ENCODE results near the gene FBXO3.
"Not testable (repeated sequence)": the region's sequence is repeated elsewhere in the genome, so short reads cannot be mapped to it uniquely, and the experiment has no call there.

The FBXO3 gene

DNA sequence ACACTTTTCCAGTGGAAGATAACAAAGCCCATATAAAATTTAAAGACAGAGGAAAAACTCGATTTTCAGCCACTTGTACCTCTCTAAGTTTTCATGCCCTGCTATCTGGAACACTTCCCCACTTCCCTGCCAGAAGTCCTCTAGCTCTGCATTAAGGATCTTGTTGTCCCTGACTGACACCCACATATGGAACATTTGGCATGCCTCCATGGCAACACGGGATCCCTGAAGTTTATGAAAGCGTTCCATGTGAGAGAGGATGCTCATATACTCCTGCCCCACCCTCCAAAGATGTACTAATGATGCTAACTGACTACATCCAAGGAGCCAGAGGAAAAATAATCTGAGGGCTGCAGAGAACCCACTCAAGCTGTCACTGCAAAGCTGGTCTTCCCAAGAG lies 64.9 kb downstream of the FBXO3 start:
- DNase-seq, result no peak
- H3K27ac Mint-ChIP-seq, result no peak overlapping the region
- no peaks in the 10 kb centered on the region for H3K27me3 Mint-ChIP-seq
- H3K36me3 Mint-ChIP-seq, result peaks cover 11% of the 10 kb centered on the region
- no peak overlapping the region for H3K4me3 Mint-ChIP-seq
- CTCF ChIA-PET, result no interaction called here
- no peaks in the 10 kb centered on the region for H3K9me3 Mint-ChIP-seq
- peaks cover 14% of the 10 kb centered on the region for H3K4me1 Mint-ChIP-seq

GRCh38 chr11:33708985-33709384 lies 65.3 kb downstream of the FBXO3 start:
- Mint-ChIP-seq H3K9me3 (no peaks in the 10 kb centered on the region), H3K36me3 (peaks cover 11% of the 10 kb centered on the region), H3K4me1 (peaks cover 14% of the 10 kb centered on the region), H3K27me3 (no peaks in the 10 kb centered on the region), H3K4me3 (no peak overlapping the region), H3K27ac (no peak overlapping the region)
- DNase-seq, result no peak
- CTCF ChIA-PET, result interaction anchor here (0.6 kb wide), 1 partner anchor 109 kb away, joined by 3 read pairs; no protein-coding TSS in a partner anchor

DNA sequence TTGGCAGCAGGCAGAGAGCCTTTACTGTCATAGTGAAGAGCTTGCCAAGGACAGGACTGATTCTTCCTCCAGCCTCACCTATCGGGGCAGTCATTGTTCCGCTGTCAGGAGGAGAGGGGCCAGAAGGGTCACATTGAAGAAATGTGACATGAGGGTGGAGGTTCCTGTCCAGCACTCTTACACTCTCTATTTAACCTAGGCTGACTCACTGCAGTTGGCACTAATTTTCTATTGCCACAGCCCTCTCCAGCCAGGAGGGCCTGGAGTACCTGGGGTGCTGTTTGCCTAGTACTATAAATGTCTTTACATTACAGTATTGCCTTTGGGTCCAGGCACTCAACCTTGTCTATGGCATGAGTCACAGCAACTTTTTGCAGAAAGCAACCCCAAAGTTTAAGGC lies 66.5 kb downstream of the FBXO3 start:
- not testable (repeated sequence) for H3K9me3 Mint-ChIP-seq, H3K4me3 Mint-ChIP-seq, DNase-seq, H3K27me3 Mint-ChIP-seq, H3K27ac Mint-ChIP-seq
- CTCF ChIA-PET, result interaction anchor here (1.4 to 1.6 kb wide), 2 partner anchors 8 to 19 kb away, joined by 4 to 8 read pairs; no protein-coding TSS in a partner anchor
- Mint-ChIP-seq H3K4me1 (peaks cover 14% of the 10 kb centered on the region), H3K36me3 (peaks cover 11% of the 10 kb centered on the region)

DNA sequence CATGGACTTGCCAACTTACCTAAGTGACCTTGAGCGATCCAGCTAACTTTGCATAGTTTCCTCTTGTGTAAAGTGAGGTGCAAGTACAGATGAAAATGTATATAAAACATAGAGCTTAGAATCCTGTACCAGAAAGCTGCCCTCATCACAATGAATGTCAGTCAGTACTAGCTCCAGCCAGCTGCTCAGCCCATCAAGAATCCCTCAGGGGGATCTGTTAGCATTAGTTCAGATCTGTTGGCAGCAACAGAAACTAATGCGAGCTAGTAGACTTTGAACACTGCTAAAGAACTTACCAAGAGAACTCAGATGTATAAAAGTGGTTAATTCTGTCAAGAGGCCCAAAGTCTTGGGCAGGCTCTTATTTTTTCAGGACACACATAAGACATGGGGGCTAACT lies 67.4 kb downstream of the FBXO3 start:
- H3K27me3 Mint-ChIP-seq, result no peaks in the 10 kb centered on the region
- H3K4me1 Mint-ChIP-seq, result peaks cover 14% of the 10 kb centered on the region
- no peak overlapping the region for H3K27ac Mint-ChIP-seq
- CTCF ChIA-PET, result interaction anchor here (1.4 to 1.7 kb wide), 3 partner anchors 9 to 20 kb away, joined by 4 to 8 read pairs (median 4); no protein-coding TSS in a partner anchor
- peaks cover 11% of the 10 kb centered on the region for H3K36me3 Mint-ChIP-seq
- no peak for DNase-seq
- H3K4me3 Mint-ChIP-seq, result no peak overlapping the region
- H3K9me3 Mint-ChIP-seq, result no peaks in the 10 kb centered on the region

- Mint-ChIP-seq H3K27me3 (no peaks in the 10 kb centered on the region), H3K4me3 (no peak overlapping the region), H3K4me1 (peaks cover 16% of the 10 kb centered on the region), H3K36me3 (peaks cover 11% of the 10 kb centered on the region), H3K27ac (peak overlapping the region; percentile 70), H3K9me3 (no peaks in the 10 kb centered on the region)
- no peak for DNase-seq
- CTCF ChIA-PET, result interaction anchor here (1.4 to 1.7 kb wide), 3 partner anchors 9 to 21 kb away, joined by 4 to 8 read pairs (median 4); no protein-coding TSS in a partner anchor
Observed at GRCh38 chr11:33706546-33706945, 67.8 kb downstream of the FBXO3 start.

GRCh38 chr11:33704240-33705002 lies 69.9 kb downstream of the FBXO3 start:
- Mint-ChIP-seq H3K36me3 (peaks cover 11% of the 10 kb centered on the region), H3K27me3 (peaks cover 11% of the 10 kb centered on the region), H3K4me3 (no peak overlapping the region), H3K4me1 (peaks cover 29% of the 10 kb centered on the region), H3K27ac (no peak overlapping the region), H3K9me3 (no peaks in the 10 kb centered on the region)
- CTCF ChIA-PET, result no interaction called here
- DNase-seq, result no peak

- no peaks in the 10 kb centered on the region for H3K9me3 Mint-ChIP-seq
Observed at GRCh38 chr11:33703788-33704187, 70.5 kb downstream of the FBXO3 start.

DNA sequence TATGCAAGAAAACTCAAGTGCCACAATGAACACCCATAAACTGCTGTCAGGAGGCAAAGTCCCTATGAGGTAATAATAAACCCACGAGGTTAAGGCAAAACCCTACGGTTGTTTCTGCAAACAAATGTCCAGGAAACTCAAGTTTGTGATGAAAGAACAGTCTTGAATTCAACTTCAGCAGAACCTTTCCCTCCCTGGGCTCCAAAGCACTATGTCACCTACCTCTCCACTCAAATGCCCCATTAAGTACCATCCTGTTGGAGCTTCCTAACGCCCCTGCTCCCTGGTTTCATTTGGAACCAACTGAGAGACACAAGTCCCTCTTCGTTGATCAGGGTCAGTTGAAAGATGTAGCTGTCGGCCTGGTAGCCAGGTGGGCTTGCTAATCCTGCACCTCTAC lies 71.1 kb downstream of the FBXO3 start:
- Mint-ChIP-seq H3K27me3 (peaks cover 19% of the 10 kb centered on the region), H3K27ac (no peak overlapping the region), H3K4me3 (no peak overlapping the region), H3K36me3 (peaks cover 4% of the 10 kb centered on the region), H3K4me1 (peaks cover 31% of the 10 kb centered on the region), H3K9me3 (no peaks in the 10 kb centered on the region)
- DNase-seq, result no peak
- CTCF ChIA-PET, result no interaction called here

More at GRCh38 chr11:33703788-33704187, 70.5 kb downstream of the FBXO3 start:
- CTCF ChIA-PET, result no interaction called here
- Mint-ChIP-seq H3K4me3 (no peak overlapping the region), H3K27me3 (peaks cover 14% of the 10 kb centered on the region), H3K36me3 (peaks cover 7% of the 10 kb centered on the region), H3K4me1 (peaks cover 31% of the 10 kb centered on the region), H3K27ac (no peak overlapping the region)
- DNase-seq, result no peak

DNA sequence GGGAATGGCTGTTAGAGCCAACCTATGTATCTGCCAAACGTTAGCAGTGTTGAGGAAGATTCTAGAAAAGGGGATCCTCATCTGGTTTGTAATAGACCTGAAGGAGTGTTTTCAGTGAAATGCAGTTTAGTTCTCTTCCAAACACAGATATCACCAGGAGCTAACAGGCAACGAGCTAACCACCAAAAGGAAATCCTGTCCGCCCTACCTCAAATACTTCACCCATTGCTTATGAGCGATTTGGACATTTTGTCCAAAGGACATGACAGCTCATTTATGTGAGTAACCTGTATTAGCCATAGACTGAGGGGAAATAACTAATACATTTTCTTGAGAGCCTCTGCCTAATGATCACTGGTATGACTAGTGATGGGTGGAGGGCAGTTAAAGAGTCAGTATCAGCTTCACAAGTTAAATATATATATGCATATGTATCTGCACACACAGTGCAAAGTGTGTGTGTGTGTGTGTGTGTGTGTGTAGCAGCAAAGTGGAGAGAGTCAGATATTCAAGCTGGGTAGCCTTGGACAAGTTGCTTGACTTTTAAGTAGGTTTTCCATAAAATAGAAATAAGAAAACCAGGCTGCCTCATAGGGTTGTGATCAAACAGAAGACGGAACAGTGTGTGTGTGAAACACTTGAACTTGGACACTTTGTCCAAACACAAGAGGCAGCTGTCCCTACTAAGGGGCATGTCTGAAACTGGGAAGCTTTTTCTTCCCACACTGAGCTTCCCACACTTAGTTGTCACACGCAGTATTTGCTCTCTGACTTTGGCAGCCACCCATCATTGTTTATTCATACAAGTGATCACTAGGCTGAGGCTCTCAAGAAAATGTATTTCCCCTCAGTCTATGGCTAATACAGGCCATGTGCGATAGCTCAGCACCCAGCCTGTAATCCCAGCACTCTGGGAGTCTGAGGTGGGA lies 72.8 kb downstream of the FBXO3 start:
- H3K9me3 Mint-ChIP-seq, result no peaks in the 10 kb centered on the region
- H3K4me3 Mint-ChIP-seq, result peak overlapping the region; percentile 78
- H3K27me3 Mint-ChIP-seq, result peaks cover 36% of the 10 kb centered on the region
- H3K36me3 Mint-ChIP-seq, result peaks cover 2% of the 10 kb centered on the region
- peak overlapping the region; percentile 86 for H3K27ac Mint-ChIP-seq
- no peak for DNase-seq
- peaks cover 30% of the 10 kb centered on the region for H3K4me1 Mint-ChIP-seq
- CTCF ChIA-PET, result interaction anchor here (1.5 to 1.8 kb wide), 2 partner anchors 14 to 41 kb away, joined by 4 to 8 read pairs; no protein-coding TSS in a partner anchor

- CTCF ChIA-PET, result interaction anchor here (1.1 to 1.8 kb wide), 2 partner anchors 9 to 15 kb away, joined by 3 to 8 read pairs; no protein-coding TSS in a partner anchor
- Mint-ChIP-seq H3K27me3 (peaks cover 45% of the 10 kb centered on the region), H3K4me1 (peaks cover 24% of the 10 kb centered on the region), H3K4me3 (peak within 1 kb of the TSS; percentile 78), H3K9me3 (no peaks in the 10 kb centered on the region), H3K36me3 (no peaks in the 10 kb centered on the region), H3K27ac (peak within 1 kb of the TSS; percentile 86)
- DNase-seq, result peak; percentile 96
Observed at GRCh38 chr11:33700502-33701271, 73.6 kb downstream of the FBXO3 start, which contains the start of gene C11orf91. TSS of gene C11orf91 (minus strand) at chr11:33700826. CDS start at chr11:33700740, 86 bp downstream.

DNA sequence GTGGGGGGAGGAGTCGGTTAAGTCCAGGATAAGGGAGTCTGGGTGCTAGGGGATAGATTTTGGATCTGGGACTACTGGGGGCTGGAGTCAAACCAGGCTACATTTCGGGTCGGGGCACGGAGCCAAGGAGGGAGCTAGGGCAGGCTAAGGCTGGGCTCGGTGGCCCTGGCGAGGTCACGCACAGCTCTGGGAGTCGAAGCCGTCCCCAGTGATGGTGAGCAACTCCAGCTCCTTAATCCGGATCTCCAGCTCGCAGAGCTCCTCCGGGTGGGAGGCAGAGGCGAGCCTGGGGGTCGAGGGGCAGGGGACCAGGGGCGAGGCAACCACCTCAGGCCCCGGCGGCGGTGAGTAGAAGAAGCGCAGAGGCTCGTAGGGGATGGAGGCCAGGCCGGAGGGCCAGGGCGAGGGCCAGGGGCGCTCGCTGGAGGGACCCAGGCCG lies 74.2 kb downstream of the FBXO3 start:
- peaks cover 24% of the 10 kb centered on the region for H3K4me1 Mint-ChIP-seq
- DNase-seq, result no peak
- CTCF ChIA-PET, result interaction anchor here (0.7 to 1.8 kb wide), 3 partner anchors 8 to 42 kb away, joined by 3 to 8 read pairs (median 4); no protein-coding TSS in a partner anchor

DNA sequence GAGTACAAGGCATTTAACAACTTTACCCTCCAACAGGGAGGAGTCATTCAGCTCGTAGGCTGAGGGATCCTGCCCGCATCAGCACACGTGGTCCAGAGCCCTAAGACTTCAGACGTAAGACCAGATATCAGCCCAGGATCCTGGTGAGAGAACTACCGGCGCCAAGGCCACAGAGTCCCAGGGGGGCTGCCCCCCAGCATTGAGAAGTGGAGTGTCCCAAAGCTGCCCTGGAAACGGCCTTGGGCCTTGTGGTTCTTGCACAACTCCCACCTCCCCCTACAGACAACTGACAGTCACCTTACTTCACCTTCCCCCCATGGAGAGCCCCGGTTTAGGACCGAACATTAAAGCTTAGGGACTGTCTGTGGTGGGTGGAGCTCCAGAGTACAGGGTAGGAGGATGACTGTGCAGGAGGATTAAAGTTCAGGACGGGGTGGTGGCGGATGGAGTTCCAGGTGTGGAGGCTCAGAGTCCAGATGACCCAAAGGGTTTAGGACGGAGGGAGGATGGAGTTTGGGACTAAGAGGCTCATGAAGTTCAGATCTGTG lies 74.7 kb downstream of the FBXO3 start:
- peak overlapping the region; percentile 78 for H3K27ac Mint-ChIP-seq
- DNase-seq, result no peak
- peaks cover 24% of the 10 kb centered on the region for H3K4me1 Mint-ChIP-seq
- peak overlapping the region; percentile 72 for H3K4me3 Mint-ChIP-seq
- peaks cover 49% of the 10 kb centered on the region for H3K27me3 Mint-ChIP-seq
- no peaks in the 10 kb centered on the region for H3K36me3 Mint-ChIP-seq
- H3K9me3 Mint-ChIP-seq, result no peaks in the 10 kb centered on the region
- CTCF ChIA-PET, result interaction anchor here (0.7 to 1.1 kb wide), 2 partner anchors 8 to 42 kb away, joined by 3 to 4 read pairs; no protein-coding TSS in a partner anchor

More for the DNA sequence above, 74.2 kb downstream of the FBXO3 start:
- no peak overlapping the region for H3K27ac Mint-ChIP-seq
- H3K9me3 Mint-ChIP-seq, result no peaks in the 10 kb centered on the region
- no peaks in the 10 kb centered on the region for H3K36me3 Mint-ChIP-seq
- peak overlapping the region; percentile 72 for H3K4me3 Mint-ChIP-seq
- peaks cover 49% of the 10 kb centered on the region for H3K27me3 Mint-ChIP-seq

DNA sequence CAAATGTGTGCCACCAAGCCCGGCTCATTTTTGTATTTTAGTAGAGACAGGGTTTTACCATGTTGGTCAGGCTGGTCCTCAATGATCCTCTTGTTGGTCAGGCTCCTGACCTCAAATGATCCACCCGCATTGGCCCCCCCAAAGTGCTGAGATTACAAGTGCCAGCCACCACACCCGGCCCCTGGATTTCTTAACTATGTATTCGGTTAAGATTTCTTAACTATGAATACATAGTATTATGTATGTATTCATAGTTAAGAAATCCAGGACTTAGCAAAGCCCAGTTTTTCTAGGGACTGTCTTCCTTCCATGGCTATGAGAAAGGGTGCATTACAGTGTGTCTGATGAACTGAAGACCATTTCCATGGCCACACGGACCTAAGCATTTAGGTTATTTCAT lies 75.4 kb downstream of the FBXO3 start:
- CTCF ChIA-PET, result no interaction called here
- Mint-ChIP-seq H3K9me3 (no peaks in the 10 kb centered on the region), H3K27ac (no peak overlapping the region), H3K4me1 (peaks cover 24% of the 10 kb centered on the region), H3K4me3 (no peak overlapping the region), H3K36me3 (no peaks in the 10 kb centered on the region), H3K27me3 (peaks cover 49% of the 10 kb centered on the region)
- no peak for DNase-seq
